ENCODE results near the gene LMBRD2.
A peak's percentile ranks its signal among the peaks of the same experiment; 100 is the strongest.

The LMBRD2 gene

GRCh38 chr5:36105819-36106218 is 45.9 kb downstream of the LMBRD2 start:
- no peak for DNase-seq (ENCODE audit: low spot score)

GRCh38 chr5:36099748-36100147 is 51.9 kb downstream of the LMBRD2 start:
- DNase-seq (ENCODE audit: low spot score) = no peak

GRCh38 chr5:36096486-36096885 is 55.2 kb downstream of the LMBRD2 start:
- DNase-seq (ENCODE audit: low spot score) = no peak

- no peak for DNase-seq (ENCODE audit: low spot score)
These were observed 61.7 kb downstream of the LMBRD2 start for GRCh38 chr5:36089989-36090388.

- DNase-seq (ENCODE audit: low spot score) = peak; percentile 8
These were observed 72.4 kb downstream of the LMBRD2 start for GRCh38 chr5:36079200-36079781.

- DNase-seq (ENCODE audit: low spot score) = no peak
These were observed 73.3 kb downstream of the LMBRD2 start for GRCh38 chr5:36078430-36078829.

- no peak for DNase-seq (ENCODE audit: low spot score)
These were observed 78.0 kb downstream of the LMBRD2 start for GRCh38 chr5:36073595-36074216.

GRCh38 chr5:36070687-36071571 is 80.8 kb downstream of the LMBRD2 start:
- DNase-seq (ENCODE audit: low spot score) = no peak

- no peak for DNase-seq (ENCODE audit: low spot score)
These were observed 82.9 kb downstream of the LMBRD2 start for GRCh38 chr5:36068751-36069281.

- no peak for DNase-seq (ENCODE audit: low spot score)
These were observed 85.0 kb downstream of the LMBRD2 start, which contains the start of gene UGT3A2 for GRCh38 chr5:36066540-36067210. Gene UGT3A2 (minus strand): TSS chr5:36066882. CDS start chr5:36066789, 93 bp downstream.

- no peak for DNase-seq (ENCODE audit: low spot score)
These were observed 85.6 kb downstream of the LMBRD2 start for GRCh38 chr5:36066001-36066539.

GRCh38 chr5:36060420-36060887 is 91.2 kb downstream of the LMBRD2 start:
- DNase-seq (ENCODE audit: low spot score) = no peak

GRCh38 chr5:36059571-36060419 is 91.9 kb downstream of the LMBRD2 start:
- DNase-seq (ENCODE audit: low spot score) = no peak

- no peak for DNase-seq (ENCODE audit: low spot score)
These were observed 92.9 kb downstream of the LMBRD2 start for GRCh38 chr5:36058776-36059175.

GRCh38 chr5:36057386-36057785 is 94.3 kb downstream of the LMBRD2 start:
- no peak for DNase-seq (ENCODE audit: low spot score)

- DNase-seq (ENCODE audit: low spot score) = no peak
These were observed 95.3 kb downstream of the LMBRD2 start for GRCh38 chr5:36056422-36056821.

GRCh38 chr5:36055984-36056383 is 95.7 kb downstream of the LMBRD2 start:
- no peak for DNase-seq (ENCODE audit: low spot score)

GRCh38 chr5:36054647-36055046 is 97.0 kb downstream of the LMBRD2 start:
- no peak for DNase-seq (ENCODE audit: low spot score)

- DNase-seq (ENCODE audit: low spot score) = no peak
These were observed 99.1 kb downstream of the LMBRD2 start for GRCh38 chr5:36052538-36052937.

- DNase-seq (ENCODE audit: low spot score) = no peak
These were observed 101.7 kb downstream of the LMBRD2 start for GRCh38 chr5:36049949-36050348.
